ENCODE measurements around the gene SLC24A3.
"Not testable (repeated sequence)": the region's sequence is repeated elsewhere in the genome, so short reads cannot be mapped to it uniquely, and the experiment has no call there.

The SLC24A3 gene

DNA sequence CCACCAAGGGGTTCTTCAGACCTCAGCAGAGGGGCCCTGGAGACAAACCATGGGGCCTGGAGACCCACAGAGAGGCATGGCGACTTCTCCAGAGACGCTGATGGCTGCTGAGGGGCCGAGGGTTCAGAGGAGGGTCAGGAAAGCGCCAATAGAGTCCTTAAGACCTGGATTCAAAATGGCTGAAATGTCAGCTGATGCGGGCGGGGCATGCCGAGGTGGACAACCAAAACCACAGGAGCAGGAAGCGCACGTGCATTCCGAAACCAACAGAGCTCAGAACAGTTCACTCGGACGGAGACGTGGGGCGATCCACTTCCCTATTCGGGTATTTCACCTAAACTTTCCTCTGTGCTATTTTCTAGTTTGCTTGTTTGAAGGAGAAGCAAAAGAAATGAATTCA is 445.7 kb downstream of the SLC24A3 start:
- peak; percentile 42 to 58 for DNase-seq

- DNase-seq: no peak
These were observed 447.0 kb downstream of the SLC24A3 start for GRCh38 chr20:19659448-19659847.

- no peak for DNase-seq
These were observed 448.5 kb downstream of the SLC24A3 start for GRCh38 chr20:19660808-19661378.

DNA sequence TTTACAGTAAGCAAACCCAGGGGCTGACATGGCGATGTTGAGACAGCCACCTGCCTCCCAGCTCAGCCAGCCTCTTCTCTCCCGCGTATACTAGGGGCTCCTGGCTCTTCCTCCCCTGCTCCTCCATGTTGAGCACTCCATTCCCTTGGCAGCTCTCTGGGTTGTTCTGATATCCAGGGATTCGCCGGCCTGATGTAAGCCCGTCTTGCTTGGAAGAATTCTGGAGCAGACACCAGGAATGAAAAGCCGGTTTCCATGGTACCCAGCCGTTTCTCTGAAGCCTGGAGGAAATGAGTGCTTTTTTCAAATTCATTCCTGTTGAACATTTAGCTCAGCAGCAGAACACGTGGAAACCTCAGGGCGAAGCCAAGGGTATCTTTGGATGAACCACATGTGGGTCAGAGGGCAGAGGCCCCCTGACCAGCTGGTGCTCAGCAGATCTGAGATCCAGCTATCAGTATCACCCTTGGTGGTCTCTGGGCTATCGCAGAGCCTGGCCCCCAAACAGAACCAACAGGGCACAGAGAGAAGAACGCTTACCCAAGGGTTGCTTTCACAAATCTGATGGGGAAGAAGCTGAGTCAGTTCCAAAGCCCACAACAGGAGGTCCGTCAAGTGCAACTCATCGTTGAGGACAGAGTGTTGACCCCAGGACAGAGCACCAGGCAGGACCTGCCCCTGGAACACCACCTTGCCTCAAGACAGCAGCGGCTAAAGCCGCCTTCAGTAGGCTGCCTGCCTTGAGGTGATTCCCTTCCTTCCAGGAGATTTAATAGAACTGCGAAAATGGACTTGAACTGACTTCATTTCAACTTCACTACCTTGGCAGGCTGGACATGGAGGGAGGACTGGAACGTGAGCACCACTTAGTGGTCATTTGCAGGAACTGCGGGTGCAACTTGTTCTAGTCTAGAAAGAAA is 449.5 kb downstream of the SLC24A3 start:
- DNase-seq: peak; percentile 51 to 89

DNA sequence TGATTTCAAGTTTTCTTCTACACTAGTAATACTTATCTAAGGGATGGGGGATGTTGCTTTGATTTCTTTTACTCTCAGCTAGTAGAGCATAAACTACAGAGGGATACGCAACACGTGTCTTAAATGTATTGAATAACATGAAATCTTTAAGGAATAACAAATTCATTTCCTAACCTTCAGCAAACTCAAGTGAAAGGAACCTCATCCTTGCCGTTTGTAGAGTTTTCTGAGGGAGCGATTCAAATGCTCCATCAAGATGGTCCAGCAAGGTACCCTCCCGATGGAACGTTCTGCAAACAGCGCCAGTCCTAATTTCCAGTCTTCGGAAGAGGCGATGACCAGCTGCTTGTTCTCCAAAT is 450.2 kb downstream of the SLC24A3 start:
- no peak for DNase-seq

- peak in 1 of 2 donors; percentile 17 for DNase-seq
These were observed 456.0 kb downstream of the SLC24A3 start for GRCh38 chr20:19668418-19668817.

GRCh38 chr20:19670829-19671228 is 458.4 kb downstream of the SLC24A3 start:
- DNase-seq: no peak

DNA sequence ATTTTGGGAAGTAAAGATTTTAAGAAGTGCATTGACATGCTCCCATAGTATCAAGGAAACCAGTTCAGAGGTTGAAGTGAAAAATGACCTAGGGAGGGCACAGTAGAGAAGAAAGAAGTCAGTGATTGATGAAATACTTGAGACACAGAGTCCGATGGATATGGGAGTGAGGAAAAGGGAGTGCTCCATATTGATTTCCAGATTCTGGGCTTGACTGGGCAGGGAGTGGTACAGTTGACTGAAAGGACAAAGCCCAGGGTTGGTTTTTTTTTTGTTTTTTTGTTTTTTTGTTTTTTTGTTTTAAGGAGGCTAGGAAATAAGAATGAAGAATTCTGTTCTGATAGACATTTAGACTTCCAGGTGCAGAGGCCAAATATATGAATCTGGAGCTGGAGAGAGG is 458.9 kb downstream of the SLC24A3 start:
- no peak for DNase-seq

- DNase-seq: no peak
These were observed 460.1 kb downstream of the SLC24A3 start for GRCh38 chr20:19672498-19672897.

DNA sequence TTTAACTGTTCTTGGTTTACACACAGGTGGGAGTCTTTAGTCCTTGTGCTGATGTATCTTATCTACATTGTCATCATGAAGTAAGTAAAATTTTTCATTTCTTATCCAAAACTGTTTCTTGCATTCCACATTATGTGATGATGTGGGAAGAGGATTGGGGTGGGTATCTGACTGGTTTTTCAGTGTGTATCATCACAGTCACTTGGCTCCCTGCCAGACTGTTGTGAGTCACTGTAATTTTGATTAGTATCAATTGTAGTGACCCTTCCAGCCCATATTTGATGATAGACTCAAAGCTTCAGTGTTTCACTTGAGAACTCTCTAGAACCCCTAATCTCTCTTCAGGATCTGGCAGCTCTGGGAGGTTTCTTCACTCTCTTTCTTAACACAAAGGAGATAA is 461.1 kb downstream of the SLC24A3 start:
- no peak for DNase-seq

- DNase-seq: no peak
These were observed 463.8 kb downstream of the SLC24A3 start for GRCh38 chr20:19676202-19676601.

DNA sequence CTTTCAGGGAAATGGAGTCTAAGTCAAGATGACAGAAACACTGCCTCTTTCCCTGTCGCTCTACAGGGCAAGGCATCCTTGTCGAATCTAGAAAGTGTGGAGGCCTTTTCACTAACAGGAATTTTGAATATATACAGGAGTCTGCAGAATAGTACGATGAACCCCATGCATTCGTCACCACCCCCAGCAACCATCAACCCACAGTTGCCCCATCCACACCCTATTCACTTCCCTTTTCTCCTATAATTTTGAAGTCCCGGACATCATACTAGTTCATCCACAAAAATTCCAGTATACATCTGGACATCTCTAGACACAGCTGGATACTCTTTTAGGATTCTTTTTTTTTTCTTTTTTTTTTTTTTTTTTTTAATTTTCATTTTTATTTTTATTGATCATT is 464.9 kb downstream of the SLC24A3 start:
- DNase-seq: peak in 1 of 2 donors; percentile 47

- not testable (repeated sequence) for DNase-seq
These were observed 466.1 kb downstream of the SLC24A3 start for GRCh38 chr20:19678591-19678990.

GRCh38 chr20:19679900-19680495 is 467.6 kb downstream of the SLC24A3 start:
- DNase-seq: no peak

GRCh38 chr20:19682249-19682648 is 469.8 kb downstream of the SLC24A3 start:
- DNase-seq: no peak

- DNase-seq: no peak
These were observed 470.7 kb downstream of the SLC24A3 start for GRCh38 chr20:19683188-19683587.

DNA sequence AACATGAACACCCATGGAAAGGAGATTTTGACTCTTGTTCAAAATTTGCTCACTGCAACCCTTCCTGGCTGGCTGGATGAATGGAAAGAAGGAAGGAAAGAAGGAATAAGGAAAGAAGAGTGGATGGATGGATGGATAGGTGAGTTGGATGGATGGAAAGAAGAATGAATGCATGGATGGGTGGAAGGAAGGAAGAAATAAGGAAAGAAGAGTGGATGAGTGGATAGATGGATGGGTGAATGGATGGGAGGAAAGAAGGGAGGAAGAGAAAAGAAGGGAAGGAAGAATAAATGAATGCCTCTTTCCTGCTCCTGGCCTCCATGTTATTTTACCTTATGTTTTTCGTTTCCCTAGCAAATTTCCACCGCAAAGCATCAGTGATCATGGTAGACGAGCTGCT is 471.4 kb downstream of the SLC24A3 start:
- no peak for DNase-seq

- peak; percentile 36 to 54 for DNase-seq
These were observed 475.8 kb downstream of the SLC24A3 start for GRCh38 chr20:19688031-19688806.

DNA sequence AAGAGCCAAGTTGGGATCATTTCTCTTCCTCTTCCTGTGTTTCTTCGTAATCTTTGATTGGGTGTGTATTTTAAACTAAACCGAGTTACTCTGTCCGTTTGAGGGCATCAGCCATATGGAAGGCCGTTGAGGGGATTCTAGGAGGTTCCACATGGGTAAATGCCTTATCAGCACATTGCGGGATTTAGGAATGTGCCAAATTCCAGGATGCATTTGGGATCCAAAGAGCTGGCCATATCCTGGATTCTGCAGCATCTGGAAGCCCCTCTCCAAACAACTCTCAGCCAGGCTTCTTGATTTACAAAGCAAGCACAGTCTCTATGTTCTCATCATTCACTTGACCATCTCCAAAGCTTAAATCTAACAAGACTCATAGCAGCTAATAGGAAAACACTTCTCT is 478.0 kb downstream of the SLC24A3 start:
- no peak for DNase-seq

DNA sequence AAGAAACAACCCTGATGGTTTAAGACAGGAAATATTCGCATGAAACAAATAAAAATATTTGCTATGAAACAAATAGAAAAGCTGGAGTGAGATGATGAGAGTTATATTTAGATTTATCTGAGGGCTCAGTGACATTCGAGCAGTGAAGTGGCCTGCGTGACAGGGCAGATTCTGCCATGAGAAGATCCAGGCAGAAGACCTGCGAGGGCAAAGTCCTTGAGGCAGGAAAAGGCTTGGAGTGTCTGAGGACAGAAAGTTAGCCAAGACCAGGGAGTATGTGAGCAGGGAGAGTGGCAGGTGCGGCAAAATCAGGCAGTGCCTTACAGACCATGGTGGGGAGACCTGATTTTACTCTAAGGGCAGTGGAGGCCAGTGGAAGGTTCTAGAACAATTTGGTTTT is 478.7 kb downstream of the SLC24A3 start:
- DNase-seq: no peak

GRCh38 chr20:19692100-19692499 is 479.7 kb downstream of the SLC24A3 start:
- DNase-seq: no peak

DNA sequence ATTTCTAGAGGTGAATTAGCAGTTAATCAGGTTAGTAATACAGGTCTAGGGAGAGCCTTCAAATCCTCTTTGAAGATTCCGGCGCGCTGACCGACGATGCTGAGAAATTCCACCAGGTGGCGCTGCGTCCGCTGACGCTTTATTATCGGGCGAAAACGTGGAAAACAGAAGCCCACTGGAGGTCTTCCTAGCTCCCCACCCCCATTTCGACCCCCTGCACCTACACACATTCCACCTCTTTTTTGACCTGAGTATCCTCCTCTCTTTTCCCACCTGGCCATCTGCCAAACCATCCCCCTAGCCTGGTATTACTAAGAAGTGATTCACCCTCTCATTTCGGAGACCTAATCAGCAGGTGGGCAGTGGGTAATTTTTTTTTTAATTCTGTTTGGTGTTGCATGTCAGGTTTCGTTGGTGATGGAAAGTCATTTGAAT is 480.3 kb downstream of the SLC24A3 start:
- peak in 1 of 2 donors; percentile 84 for DNase-seq

DNA sequence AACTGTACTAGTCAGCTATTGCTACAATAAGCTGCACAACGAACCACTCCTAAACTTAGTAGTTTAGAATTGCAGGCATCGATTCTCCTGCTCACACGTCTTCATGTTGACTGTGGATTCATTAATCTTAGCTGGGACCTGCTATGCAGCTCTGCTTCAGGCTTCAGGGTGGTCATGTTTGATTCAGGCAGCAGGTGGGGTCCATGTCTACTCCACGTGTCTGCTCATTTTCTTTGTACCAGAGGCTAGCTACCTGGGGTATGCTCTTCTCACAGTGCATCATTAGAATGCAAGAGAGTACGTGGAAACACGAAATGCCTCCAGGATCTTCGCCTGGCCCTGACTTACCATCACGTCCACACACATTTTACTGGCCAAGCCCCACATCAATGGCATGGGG is 481.1 kb downstream of the SLC24A3 start:
- no peak for DNase-seq
